ENCODE data around the gene AZIN2. TPM values are rescaled to one million over a fixed set of nuclear protein-coding genes. Genes with fewer than 3 reads are reported as not detected.

The AZIN2 gene
- total and polyA plus RNA-seq, 9 of the 15 experiments (the other 6 are each of a cell fraction or from before 2014, with no cell fraction given), result 0.06 to 0.91 (median 0.42) TPM; not detected in 2

DNA sequence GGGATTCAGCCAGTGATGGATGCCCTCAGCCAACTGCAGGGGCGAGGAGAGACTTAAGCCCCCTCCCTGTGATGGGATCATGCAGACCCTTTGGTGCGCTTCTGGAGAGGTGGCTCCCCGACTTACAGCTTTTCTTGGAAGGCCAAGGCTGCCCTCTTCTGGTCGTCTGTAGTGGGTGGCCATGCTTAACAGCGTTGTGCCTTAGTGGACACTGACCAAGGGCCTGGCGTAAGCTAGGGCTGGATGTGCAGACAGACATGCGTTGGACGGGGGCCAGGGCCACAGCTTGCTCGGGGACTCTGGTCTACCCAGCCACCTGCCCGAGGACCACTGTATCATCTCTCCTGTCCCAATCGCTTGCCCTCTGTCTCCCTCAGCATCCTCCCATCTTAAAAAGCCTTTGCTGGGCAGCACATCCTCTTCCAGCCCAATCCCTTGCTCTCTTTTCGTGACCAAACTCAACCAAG is 5.5 kb downstream of the AZIN2 start (continued):
- TF ChIP-seq RCOR1 (IDR thresholded peaks at IDR 0.05; ENCODE audit: borderline replicate concordance in 1 of 2, low read depth in 2 of 2, low read length in 2 of 2), result peak in 1 of 2 experiments; percentile 17; a peak in 1 of 4 replicates
- no peak for TF ChIP-seq GTF2F1 (IDR thresholded peaks at IDR 0.05; ENCODE audit: low read depth, low read length)
- TF ChIP-seq CCAR2 (IDR thresholded peaks at IDR 0.05; ENCODE audit: low read depth, low read length), result no peak
- no peak for TF ChIP-seq KAT7 (CRISPR knock-in tag; IDR thresholded peaks at IDR 0.05; ENCODE audit: borderline replicate concordance)
- TF ChIP-seq BRCA1 (IDR thresholded peaks at IDR 0.05), result no peak
- TF ChIP-seq BRCA1 (CRISPR knock-in tag; IDR thresholded peaks at IDR 0.05), result no peak
- TF ChIP-seq ESRRB (CRISPR knock-in tag; IDR thresholded peaks at IDR 0.05; ENCODE audit: borderline replicate concordance), result no peak
- TF ChIP-seq ZNF764 (CRISPR knock-in tag; IDR thresholded peaks at IDR 0.05; ENCODE audit: low read depth), result no peak
- no peak for TF ChIP-seq MYBL2 (IDR thresholded peaks at IDR 0.05; ENCODE audit: low read depth)
- TF ChIP-seq MYBL2 (CRISPR knock-in tag; IDR thresholded peaks at IDR 0.05; ENCODE audit: borderline replicate concordance), result no peak
- TF ChIP-seq, protein P1, sequence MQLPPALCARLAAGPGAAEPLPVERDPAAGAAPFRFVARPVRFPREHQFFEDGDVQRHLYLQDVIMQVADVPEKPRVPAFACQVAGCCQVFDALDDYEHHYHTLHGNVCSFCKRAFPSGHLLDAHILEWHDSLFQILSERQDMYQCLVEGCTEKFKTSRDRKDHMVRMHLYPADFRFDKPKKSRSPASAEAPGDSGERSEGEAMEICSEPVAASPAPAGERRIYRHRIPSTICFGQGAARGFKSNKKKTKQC (CRISPR knock-in tag; IDR thresholded peaks at IDR 0.05), result no peak
- TF ChIP-seq, protein P2, sequence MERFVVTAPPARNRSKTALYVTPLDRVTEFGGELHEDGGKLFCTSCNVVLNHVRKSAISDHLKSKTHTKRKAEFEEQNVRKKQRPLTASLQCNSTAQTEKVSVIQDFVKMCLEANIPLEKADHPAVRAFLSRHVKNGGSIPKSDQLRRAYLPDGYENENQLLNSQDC (CRISPR knock-in tag; IDR thresholded peaks at IDR 0.05), result no peak
- peak in 1 of 3 experiments; percentile 52 for TF ChIP-seq YY1 (IDR thresholded peaks at IDR 0.05; ENCODE audit: borderline replicate concordance in 1 of 3, control insufficient read depth in 1 of 3, extremely low read depth in 1 of 3, insufficient read depth in 3 of 3, insufficient read length in 1 of 3, insufficient replicate concordance in 2 of 3, low read depth in 1 of 3, low read length in 2 of 3)
- TF ChIP-seq PCBP2 (IDR thresholded peaks at IDR 0.05; ENCODE audit: low read depth, low read length, poor library complexity, severe bottlenecking), result no peak
- TF ChIP-seq TARDBP (IDR thresholded peaks at IDR 0.05), result no peak
- no peak for TF ChIP-seq FOXJ3 (CRISPR knock-in tag; IDR thresholded peaks at IDR 0.05)
- no peak for TF ChIP-seq TAL1 (IDR thresholded peaks at IDR 0.05)
- TF ChIP-seq NCOA2 (IDR thresholded peaks at IDR 0.05; ENCODE audit: partially characterized antibody in 2 of 2), result no peak
- TF ChIP-seq, protein P3, sequence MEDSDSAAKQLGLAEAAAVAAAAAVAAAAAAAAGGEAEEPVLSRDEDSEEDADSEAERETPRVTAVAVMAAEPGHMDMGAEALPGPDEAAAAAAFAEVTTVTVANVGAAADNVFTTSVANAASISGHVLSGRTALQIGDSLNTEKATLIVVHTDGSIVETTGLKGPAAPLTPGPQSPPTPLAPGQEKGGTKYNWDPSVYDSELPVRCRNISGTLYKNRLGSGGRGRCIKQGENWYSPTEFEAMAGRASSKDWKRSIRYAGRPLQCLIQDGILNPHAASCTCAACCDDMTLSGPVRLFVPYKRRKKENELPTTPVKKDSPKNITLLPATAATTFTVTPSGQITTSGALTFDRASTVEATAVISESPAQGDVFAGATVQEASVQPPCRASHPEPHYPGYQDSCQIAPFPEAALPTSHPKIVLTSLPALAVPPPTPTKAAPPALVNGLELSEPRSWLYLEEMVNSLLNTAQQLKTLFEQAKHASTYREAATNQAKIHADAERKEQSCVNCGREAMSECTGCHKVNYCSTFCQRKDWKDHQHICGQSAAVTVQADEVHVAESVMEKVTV (CRISPR knock-in tag; IDR thresholded peaks at IDR 0.05), result peak; percentile 74
- TF ChIP-seq TCF7 (IDR thresholded peaks at IDR 0.05; ENCODE audit: borderline replicate concordance), result no peak
- TF ChIP-seq SNIP1 (IDR thresholded peaks at IDR 0.05; ENCODE audit: low read depth), result no peak
- TF ChIP-seq, protein P4, sequence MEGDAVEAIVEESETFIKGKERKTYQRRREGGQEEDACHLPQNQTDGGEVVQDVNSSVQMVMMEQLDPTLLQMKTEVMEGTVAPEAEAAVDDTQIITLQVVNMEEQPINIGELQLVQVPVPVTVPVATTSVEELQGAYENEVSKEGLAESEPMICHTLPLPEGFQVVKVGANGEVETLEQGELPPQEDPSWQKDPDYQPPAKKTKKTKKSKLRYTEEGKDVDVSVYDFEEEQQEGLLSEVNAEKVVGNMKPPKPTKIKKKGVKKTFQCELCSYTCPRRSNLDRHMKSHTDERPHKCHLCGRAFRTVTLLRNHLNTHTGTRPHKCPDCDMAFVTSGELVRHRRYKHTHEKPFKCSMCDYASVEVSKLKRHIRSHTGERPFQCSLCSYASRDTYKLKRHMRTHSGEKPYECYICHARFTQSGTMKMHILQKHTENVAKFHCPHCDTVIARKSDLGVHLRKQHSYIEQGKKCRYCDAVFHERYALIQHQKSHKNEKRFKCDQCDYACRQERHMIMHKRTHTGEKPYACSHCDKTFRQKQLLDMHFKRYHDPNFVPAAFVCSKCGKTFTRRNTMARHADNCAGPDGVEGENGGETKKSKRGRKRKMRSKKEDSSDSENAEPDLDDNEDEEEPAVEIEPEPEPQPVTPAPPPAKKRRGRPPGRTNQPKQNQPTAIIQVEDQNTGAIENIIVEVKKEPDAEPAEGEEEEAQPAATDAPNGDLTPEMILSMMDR (IDR thresholded peaks at IDR 0.05 in 2 of 3, conservative IDR thresholded peaks at IDR 0.05 in 1 of 3; ENCODE audit: insufficient read depth in 2 of 3, low read depth in 1 of 3, low read length in 3 of 3), result peak; percentile 87 to 92 (median 90)
- TF ChIP-seq CREM (IDR thresholded peaks at IDR 0.05; ENCODE audit: low read depth), result 0 out of 2 replicates have a peak, but pooled peaks have one; percentile 12
- no peak for TF ChIP-seq KLF16 (IDR thresholded peaks at IDR 0.05)
- no peak for TF ChIP-seq HNRNPK (IDR thresholded peaks at IDR 0.05; ENCODE audit: low read depth, low read length, poor library complexity, severe bottlenecking)
- no peak for TF ChIP-seq SMAD2 (IDR thresholded peaks at IDR 0.05; ENCODE audit: low read depth, low read length)

Measured in K562 (cell line).